Neural cell (in vitro differentiated cells): Measurements from ENCODE around the gene AKR7A2. TPM values are rescaled to one million over a fixed set of nuclear protein-coding genes. Genes with fewer than 3 reads are reported as not detected.

Source experiments
- H2AFZ ChIP-seq: fragments of 200-600, 300-800 bp; sonication (generic), shearing (Covaris generic); 2 replicates; pipeline ENCODE4 v1.6.0; 2014; ENCODE audit warnings: low read depth, mild to moderate bottlenecking, antibody characterized with exemption, low read length, moderate library complexity
- H3F3A ChIP-seq: fragments of 200-600 bp; shearing (Covaris generic); 2 replicates; pipeline ENCODE4 v1.6.1; 2016; ENCODE audit warnings: mild to moderate bottlenecking, moderate library complexity, mixed read lengths, antibody characterized with exemption, low read length; ENCODE audit not compliant: insufficient read depth, poor library complexity, severe bottlenecking
- H3K27ac ChIP-seq: fragments of 200-600, 300-800 bp; sonication (generic), shearing (Covaris generic); 2 replicates; pipeline ENCODE4 v1.5.1; 2014; ENCODE audit warnings: mild to moderate bottlenecking, low read length, moderate library complexity
- H3K27me3 ChIP-seq: fragments of 300-800, 200-600 bp; sonication (generic), shearing (Covaris generic); 2 replicates; pipeline ENCODE4 v1.6.0; 2014; ENCODE audit warnings: mild to moderate bottlenecking, low read depth, low read length, moderate library complexity; ENCODE audit not compliant: insufficient read depth
- H3K36me3 ChIP-seq: fragments of 300-800, 200-600 bp; sonication (generic), shearing (Covaris generic); 2 replicates; pipeline ENCODE4 v1.5.1; 2014; ENCODE audit warnings: mild to moderate bottlenecking, antibody characterized with exemption, low read length, moderate library complexity; ENCODE audit not compliant: insufficient read depth
- H3K4me2 ChIP-seq: fragments of 300-800, 200-600 bp; sonication (generic), shearing (Covaris generic); 2 replicates; pipeline ENCODE4 v1.6.0; 2014; ENCODE audit warnings: mild to moderate bottlenecking, low read length
- H3K4me3 ChIP-seq: fragments of 300-800, 200-600 bp; sonication (generic), shearing (Covaris generic); 2 replicates; pipeline ENCODE4 v1.5.1; 2014; ENCODE audit warnings: mild to moderate bottlenecking, low read length, moderate library complexity
- H3K79me2 ChIP-seq: fragments of 200-600 bp; shearing (Covaris generic); replicated peaks from 2 replicates; pipeline ENCODE4 v1.6.0; 2014; ENCODE audit warnings: mild to moderate bottlenecking, low read length, moderate library complexity; ENCODE audit not compliant: insufficient read depth
- H3K9ac ChIP-seq: fragments of 300-800, 200-600 bp; sonication (generic), shearing (Covaris generic); 2 replicates; pipeline ENCODE4 v1.6.1; 2016; ENCODE audit warnings: mild to moderate bottlenecking, low read length, mixed read lengths
- H3K9me2 ChIP-seq: fragments of 200-600 bp; shearing (Covaris generic); 2 replicates; pipeline ENCODE4 v1.6.1; 2016; ENCODE audit warnings: mild to moderate bottlenecking, low read length, mixed read lengths; ENCODE audit not compliant: insufficient read depth
- H3K9me3 ChIP-seq: fragments of 200-600, 300-800 bp; sonication (generic), shearing (Covaris generic); 2 replicates; pipeline ENCODE4 v1.6.1; 2016; ENCODE audit warnings: mild to moderate bottlenecking, mixed run types, low read length, moderate library complexity, mixed read lengths
- H4K20me1 ChIP-seq: fragments of 200-600 bp; shearing (Covaris generic); 2 replicates; pipeline ENCODE4 v1.6.1; 2016; ENCODE audit warnings: mild to moderate bottlenecking, mixed run types; ENCODE audit not compliant: insufficient read depth
- EP300 ChIP-seq: fragments of 450-650 bp; conservative IDR thresholded peaks from 2 replicates; pipeline ENCODE4 v1.6.1; 2014; ENCODE audit warnings: antibody characterized with exemption, mild to moderate bottlenecking, moderate library complexity; ENCODE audit not compliant: poor library complexity, severe bottlenecking
- EZH2 ChIP-seq: fragments of 200-600, 300-800 bp; shearing (Covaris generic), sonication (generic); IDR thresholded peaks from 2 replicates; pipeline ENCODE4 v1.6.1; 2014; ENCODE audit warnings: antibody characterized with exemption, low read length, borderline replicate concordance, mild to moderate bottlenecking; ENCODE audit not compliant: insufficient read depth, poor library complexity, severe bottlenecking
- MXI1 ChIP-seq: fragments of 450-650 bp; conservative IDR thresholded peaks from 2 replicates; pipeline ENCODE4 v1.6.1; 2014; ENCODE audit warnings: antibody characterized with exemption, mild to moderate bottlenecking; ENCODE audit not compliant: poor library complexity, severe bottlenecking
- POLR2AphosphoS5 ChIP-seq: IDR thresholded peaks from 2 replicates; pipeline ENCODE4 v1.6.1; 2012
- RAD21 ChIP-seq: fragments of 450-650 bp; conservative IDR thresholded peaks from 2 replicates; pipeline ENCODE4 v1.6.1; 2014; ENCODE audit warnings: antibody characterized with exemption, mild to moderate bottlenecking, moderate library complexity
- SMC3 ChIP-seq: fragments of 450-650 bp; conservative IDR thresholded peaks from 2 replicates; pipeline ENCODE4 v1.6.1; 2014; ENCODE audit warnings: antibody characterized with exemption, mild to moderate bottlenecking, moderate library complexity; ENCODE audit not compliant: poor library complexity
- TAF1 ChIP-seq: IDR thresholded peaks from 2 replicates; pipeline ENCODE4 v1.6.1; 2012; ENCODE audit warnings: low read depth
- polyA plus RNA-seq: library from polyadenylated mRNA; depleted of rRNA; stranded (reverse); fragments of >200 nt; gene quantifications from 2 replicates; pipeline ENCODE4 v1.2.3, GENCODE V29; 2014
- TF ChIP-seq, protein P1 (sequence below): fragments of 450-650 bp; IDR thresholded peaks from 2 replicates; pipeline ENCODE4 v1.5.1; 2014; ENCODE audit warnings: antibody characterized with exemption, mild to moderate bottlenecking, moderate library complexity; ENCODE audit not compliant: poor library complexity, severe bottlenecking
- TF ChIP-seq, protein P2 (sequence below): IDR thresholded peaks from 2 replicates; pipeline ENCODE4 v1.6.1; 2012; ENCODE audit warnings: borderline replicate concordance

Gene AKR7A2
- polyA plus RNA-seq, 1 donor from 2014 or later, result 50.6 TPM

DNA sequence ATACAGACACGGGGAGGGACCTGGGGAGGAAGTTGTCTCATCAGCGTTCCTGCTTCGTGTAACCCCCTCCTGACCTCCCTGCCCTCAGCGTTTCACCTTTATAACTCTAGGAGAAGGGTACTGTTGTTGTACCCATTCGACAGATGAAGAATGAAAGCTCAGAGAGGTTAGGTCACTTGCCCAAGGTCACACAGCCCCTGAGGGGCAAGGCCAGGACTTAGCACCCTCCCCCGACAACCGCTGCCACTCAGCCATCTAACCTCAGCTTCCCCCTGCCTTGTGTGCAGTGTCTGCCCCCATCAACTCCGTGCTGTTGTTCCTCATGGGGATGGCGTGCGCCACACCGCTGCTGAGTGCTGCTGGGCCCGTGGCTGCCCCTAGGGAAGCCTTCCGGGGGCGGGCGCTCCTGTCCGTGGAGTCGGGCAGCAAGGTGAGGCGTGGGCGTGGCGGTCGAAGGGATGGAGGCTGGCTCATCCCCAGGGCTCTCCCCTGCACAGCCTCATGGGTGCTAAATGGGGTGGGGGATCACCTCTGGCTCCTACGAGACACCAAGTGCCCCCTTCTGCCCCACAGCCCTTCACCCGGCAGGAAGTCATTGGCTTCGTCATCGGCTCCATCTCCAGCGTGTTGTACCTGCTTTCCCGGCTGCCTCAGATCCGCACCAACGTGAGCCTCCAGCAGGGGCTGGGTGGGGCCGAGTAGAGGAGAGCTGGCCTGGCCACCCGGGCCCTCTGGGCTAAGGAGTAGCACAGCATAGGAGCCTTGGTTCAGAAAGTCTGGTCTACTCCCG, 14.2 kb upstream of the AKR7A2 start:
- H2AFZ ChIP-seq, result no peak overlapping the region
- no peaks in the 10 kb centered on the region for H3K9me3 ChIP-seq
- H4K20me1 ChIP-seq, result no peaks in the 10 kb centered on the region
- no peaks in the 10 kb centered on the region for H3K79me2 ChIP-seq
- TF ChIP-seq, protein P1, sequence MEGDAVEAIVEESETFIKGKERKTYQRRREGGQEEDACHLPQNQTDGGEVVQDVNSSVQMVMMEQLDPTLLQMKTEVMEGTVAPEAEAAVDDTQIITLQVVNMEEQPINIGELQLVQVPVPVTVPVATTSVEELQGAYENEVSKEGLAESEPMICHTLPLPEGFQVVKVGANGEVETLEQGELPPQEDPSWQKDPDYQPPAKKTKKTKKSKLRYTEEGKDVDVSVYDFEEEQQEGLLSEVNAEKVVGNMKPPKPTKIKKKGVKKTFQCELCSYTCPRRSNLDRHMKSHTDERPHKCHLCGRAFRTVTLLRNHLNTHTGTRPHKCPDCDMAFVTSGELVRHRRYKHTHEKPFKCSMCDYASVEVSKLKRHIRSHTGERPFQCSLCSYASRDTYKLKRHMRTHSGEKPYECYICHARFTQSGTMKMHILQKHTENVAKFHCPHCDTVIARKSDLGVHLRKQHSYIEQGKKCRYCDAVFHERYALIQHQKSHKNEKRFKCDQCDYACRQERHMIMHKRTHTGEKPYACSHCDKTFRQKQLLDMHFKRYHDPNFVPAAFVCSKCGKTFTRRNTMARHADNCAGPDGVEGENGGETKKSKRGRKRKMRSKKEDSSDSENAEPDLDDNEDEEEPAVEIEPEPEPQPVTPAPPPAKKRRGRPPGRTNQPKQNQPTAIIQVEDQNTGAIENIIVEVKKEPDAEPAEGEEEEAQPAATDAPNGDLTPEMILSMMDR, result no peak
- TF ChIP-seq MXI1 (no peak), POLR2AphosphoS5 (no peak), TAF1 (no peak), SMC3 (no peak), RAD21 (no peak), EP300 (no peak), EZH2 (no peak)
- TF ChIP-seq, protein P2, sequence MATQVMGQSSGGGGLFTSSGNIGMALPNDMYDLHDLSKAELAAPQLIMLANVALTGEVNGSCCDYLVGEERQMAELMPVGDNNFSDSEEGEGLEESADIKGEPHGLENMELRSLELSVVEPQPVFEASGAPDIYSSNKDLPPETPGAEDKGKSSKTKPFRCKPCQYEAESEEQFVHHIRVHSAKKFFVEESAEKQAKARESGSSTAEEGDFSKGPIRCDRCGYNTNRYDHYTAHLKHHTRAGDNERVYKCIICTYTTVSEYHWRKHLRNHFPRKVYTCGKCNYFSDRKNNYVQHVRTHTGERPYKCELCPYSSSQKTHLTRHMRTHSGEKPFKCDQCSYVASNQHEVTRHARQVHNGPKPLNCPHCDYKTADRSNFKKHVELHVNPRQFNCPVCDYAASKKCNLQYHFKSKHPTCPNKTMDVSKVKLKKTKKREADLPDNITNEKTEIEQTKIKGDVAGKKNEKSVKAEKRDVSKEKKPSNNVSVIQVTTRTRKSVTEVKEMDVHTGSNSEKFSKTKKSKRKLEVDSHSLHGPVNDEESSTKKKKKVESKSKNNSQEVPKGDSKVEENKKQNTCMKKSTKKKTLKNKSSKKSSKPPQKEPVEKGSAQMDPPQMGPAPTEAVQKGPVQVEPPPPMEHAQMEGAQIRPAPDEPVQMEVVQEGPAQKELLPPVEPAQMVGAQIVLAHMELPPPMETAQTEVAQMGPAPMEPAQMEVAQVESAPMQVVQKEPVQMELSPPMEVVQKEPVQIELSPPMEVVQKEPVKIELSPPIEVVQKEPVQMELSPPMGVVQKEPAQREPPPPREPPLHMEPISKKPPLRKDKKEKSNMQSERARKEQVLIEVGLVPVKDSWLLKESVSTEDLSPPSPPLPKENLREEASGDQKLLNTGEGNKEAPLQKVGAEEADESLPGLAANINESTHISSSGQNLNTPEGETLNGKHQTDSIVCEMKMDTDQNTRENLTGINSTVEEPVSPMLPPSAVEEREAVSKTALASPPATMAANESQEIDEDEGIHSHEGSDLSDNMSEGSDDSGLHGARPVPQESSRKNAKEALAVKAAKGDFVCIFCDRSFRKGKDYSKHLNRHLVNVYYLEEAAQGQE, result no peak
- no peaks in the 10 kb centered on the region for H3K9me2 ChIP-seq
- no peaks in the 10 kb centered on the region for H3F3A ChIP-seq
- H3K36me3 ChIP-seq, result no peaks in the 10 kb centered on the region
- no peak overlapping the region for H3K4me3 ChIP-seq
- H3K27ac ChIP-seq, result no peak overlapping the region
- no peak overlapping the region for H3K9ac ChIP-seq
- H3K4me2 ChIP-seq, result no peak overlapping the region
- no peaks in the 10 kb centered on the region for H3K27me3 ChIP-seq

DNA sequence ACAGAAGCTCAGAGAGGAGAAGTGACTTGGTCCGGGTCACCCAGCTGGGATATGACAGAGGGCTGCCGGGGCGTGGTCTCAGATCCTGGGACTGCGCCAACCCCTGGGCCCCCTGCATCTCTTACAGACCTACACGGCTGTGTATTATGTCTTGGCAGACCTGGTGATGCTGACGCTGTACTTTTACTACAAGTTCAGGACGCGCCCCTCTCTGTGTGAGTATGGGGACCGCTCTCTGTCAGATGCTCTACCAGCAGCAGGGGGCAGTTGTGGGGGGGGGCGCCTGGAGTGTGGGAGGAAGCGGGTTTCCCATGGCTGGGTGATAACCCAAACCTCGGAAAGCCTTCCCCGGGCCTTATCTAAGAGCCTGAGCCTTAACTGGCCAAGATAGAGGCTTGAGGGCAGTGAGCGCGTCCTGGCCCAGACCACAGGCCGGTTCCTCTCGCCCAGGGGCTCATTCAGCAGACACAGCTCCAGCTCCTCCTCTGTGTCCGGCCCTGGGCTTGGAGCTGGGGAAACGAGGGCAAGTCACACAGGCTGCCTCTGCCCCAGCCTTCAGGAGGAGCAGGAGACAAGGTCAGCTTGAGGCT, 13.5 kb upstream of the AKR7A2 start:
- Histone ChIP-seq H3F3A (no peaks in the 10 kb centered on the region), H3K79me2 (no peaks in the 10 kb centered on the region), H3K27ac (no peak overlapping the region), H3K9me2 (no peaks in the 10 kb centered on the region), H2AFZ (no peak overlapping the region), H3K9me3 (no peaks in the 10 kb centered on the region), H3K4me2 (no peak overlapping the region), H3K36me3 (no peaks in the 10 kb centered on the region), H3K9ac (no peak overlapping the region), H3K27me3 (no peaks in the 10 kb centered on the region), H3K4me3 (no peak overlapping the region), H4K20me1 (no peaks in the 10 kb centered on the region)
- TF ChIP-seq, protein P1, result no peak
- TF ChIP-seq RAD21 (no peak), EP300 (no peak), MXI1 (no peak), SMC3 (no peak)
- TF ChIP-seq, protein P2, result no peak
